ENCODE data around the gene TBRG1. TPM values are rescaled to one million over a fixed set of nuclear protein-coding genes. Genes with fewer than 3 reads are reported as not detected.

TBRG1 gene
- total and polyA plus RNA-seq, 2 donors from 2014 or later: 23.3 to 35.6 TPM

DNA sequence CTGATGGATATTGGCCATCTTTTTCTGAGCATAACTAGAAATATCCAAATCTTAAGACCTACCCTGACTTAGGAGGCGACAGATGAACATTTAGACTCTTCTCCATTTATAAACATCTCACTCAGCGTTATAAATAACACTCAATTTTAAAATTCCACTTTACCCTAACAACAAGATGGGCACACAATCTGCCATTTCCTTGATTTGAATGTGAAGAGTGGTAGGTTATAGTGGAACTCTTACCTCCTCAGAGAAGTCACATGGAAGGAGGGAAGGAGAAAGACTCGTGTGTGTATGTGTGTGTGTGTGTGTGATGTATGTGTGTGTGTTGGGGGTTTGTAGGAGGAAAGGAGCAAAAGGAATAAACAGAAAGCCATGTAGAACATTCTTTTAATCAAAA lies 35.8 kb downstream of the TBRG1 start:
- H3K9ac ChIP-seq (ENCODE audit: low read length in 3 of 3): no peak overlapping the region
- TF ChIP-seq, protein P1, sequence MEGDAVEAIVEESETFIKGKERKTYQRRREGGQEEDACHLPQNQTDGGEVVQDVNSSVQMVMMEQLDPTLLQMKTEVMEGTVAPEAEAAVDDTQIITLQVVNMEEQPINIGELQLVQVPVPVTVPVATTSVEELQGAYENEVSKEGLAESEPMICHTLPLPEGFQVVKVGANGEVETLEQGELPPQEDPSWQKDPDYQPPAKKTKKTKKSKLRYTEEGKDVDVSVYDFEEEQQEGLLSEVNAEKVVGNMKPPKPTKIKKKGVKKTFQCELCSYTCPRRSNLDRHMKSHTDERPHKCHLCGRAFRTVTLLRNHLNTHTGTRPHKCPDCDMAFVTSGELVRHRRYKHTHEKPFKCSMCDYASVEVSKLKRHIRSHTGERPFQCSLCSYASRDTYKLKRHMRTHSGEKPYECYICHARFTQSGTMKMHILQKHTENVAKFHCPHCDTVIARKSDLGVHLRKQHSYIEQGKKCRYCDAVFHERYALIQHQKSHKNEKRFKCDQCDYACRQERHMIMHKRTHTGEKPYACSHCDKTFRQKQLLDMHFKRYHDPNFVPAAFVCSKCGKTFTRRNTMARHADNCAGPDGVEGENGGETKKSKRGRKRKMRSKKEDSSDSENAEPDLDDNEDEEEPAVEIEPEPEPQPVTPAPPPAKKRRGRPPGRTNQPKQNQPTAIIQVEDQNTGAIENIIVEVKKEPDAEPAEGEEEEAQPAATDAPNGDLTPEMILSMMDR (IDR thresholded peaks at IDR 0.05; ENCODE audit: borderline replicate concordance, extremely low read depth, insufficient read depth): no peak
- H3K4me3 ChIP-seq (ENCODE audit: low read length in 3 of 3): no peak overlapping the region
- no peak for FAIRE-seq
- H3K27ac ChIP-seq (ENCODE audit: low read depth in 2 of 2, low read length in 2 of 2): no peak overlapping the region
- H3K9me3 ChIP-seq (ENCODE audit: control insufficient read depth in 2 of 3, insufficient read depth in 1 of 3, low read length in 3 of 3): no peaks in the 10 kb centered on the region
- no peaks in the 10 kb centered on the region for H3K4me1 ChIP-seq (ENCODE audit: control insufficient read depth in 2 of 3, insufficient read depth in 2 of 3, low read depth in 1 of 3, low read length in 3 of 3)
- intact Hi-C loops (cut with DNase I): no loop called here
- peaks cover 0 to 5% (median 3%) of the 10 kb centered on the region in 3 donors for H3K36me3 ChIP-seq (ENCODE audit: control insufficient read depth in 2 of 3, insufficient read depth in 3 of 3, low read length in 3 of 3)
- H3K27me3 ChIP-seq (ENCODE audit: control insufficient read depth, insufficient read depth, low read length): no peaks in the 10 kb centered on the region
- DNase-seq: no peak

DNA sequence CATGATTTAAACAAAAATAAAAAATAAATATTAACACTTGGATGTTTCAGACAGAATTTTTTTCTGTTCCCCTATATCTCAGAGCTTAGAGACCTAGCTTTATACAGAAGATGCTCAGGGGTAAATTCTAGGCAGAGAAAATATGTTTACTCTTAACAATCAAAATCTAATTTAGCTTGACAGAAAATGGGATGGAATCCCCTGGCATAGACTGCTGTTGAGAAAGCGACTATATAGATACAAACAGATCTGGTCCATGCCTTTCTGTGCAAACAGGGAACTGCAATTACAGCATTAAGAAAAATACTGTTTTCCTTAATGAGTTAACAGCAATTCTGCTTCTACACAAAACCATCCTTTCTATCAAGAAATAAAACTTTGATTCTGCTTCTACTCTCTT lies 36.3 kb downstream of the TBRG1 start:
- H3K27ac ChIP-seq (ENCODE audit: low read depth in 2 of 2, low read length in 2 of 2): no peak overlapping the region
- intact Hi-C loops (cut with DNase I): no loop called here
- DNase-seq: no peak
- TF ChIP-seq, protein P1 (IDR thresholded peaks at IDR 0.05; ENCODE audit: borderline replicate concordance, extremely low read depth, insufficient read depth): no peak
- H3K36me3 ChIP-seq (ENCODE audit: control insufficient read depth in 2 of 3, insufficient read depth in 3 of 3, low read length in 3 of 3): peaks cover 0 to 3% (median 3%) of the 10 kb centered on the region in 3 donors
- no peak overlapping the region for H3K9ac ChIP-seq (ENCODE audit: low read length in 3 of 3)
- no peaks in the 10 kb centered on the region for H3K27me3 ChIP-seq (ENCODE audit: control insufficient read depth, insufficient read depth, low read length)
- no peak for FAIRE-seq
- no peak overlapping the region for H3K4me3 ChIP-seq (ENCODE audit: low read length in 3 of 3)
- H3K4me1 ChIP-seq (ENCODE audit: control insufficient read depth in 2 of 3, insufficient read depth in 2 of 3, low read depth in 1 of 3, low read length in 3 of 3): no peaks in the 10 kb centered on the region
- no peaks in the 10 kb centered on the region for H3K9me3 ChIP-seq (ENCODE audit: control insufficient read depth in 2 of 3, insufficient read depth in 1 of 3, low read length in 3 of 3)

DNA sequence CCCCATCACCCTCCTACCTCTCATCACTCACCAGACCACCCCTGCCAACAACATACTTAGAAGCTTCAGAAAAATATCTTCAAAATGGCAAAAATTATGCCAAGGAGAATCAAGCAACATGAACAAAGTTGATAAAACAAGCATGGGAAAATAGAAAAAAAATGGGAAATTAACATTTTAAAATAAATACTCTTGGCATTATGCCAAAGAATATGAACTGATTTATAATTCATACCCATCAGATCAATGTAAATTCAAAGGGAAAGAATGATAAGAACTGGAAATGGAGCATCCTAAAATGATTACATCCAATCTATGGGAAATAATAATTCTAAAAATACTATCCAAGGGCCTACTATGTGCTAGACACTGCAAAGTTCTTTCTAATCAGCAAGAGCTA lies 38.9 kb downstream of the TBRG1 start:
- no peak overlapping the region for H3K9ac ChIP-seq (ENCODE audit: low read length in 3 of 3)
- no peaks in the 10 kb centered on the region for H3K4me1 ChIP-seq (ENCODE audit: control insufficient read depth in 2 of 3, insufficient read depth in 2 of 3, low read depth in 1 of 3, low read length in 3 of 3)
- intact Hi-C loops (cut with DNase I): loop anchor here (10.0 kb wide), 1 partner anchor 173 kb away; no protein-coding TSS in a partner anchor
- H3K4me3 ChIP-seq (ENCODE audit: low read length in 3 of 3): no peak overlapping the region
- no peak for DNase-seq
- no peaks in the 10 kb centered on the region for H3K9me3 ChIP-seq (ENCODE audit: control insufficient read depth in 2 of 3, insufficient read depth in 1 of 3, low read length in 3 of 3)
- H3K27ac ChIP-seq (ENCODE audit: low read depth in 2 of 2, low read length in 2 of 2): no peak overlapping the region
- H3K27me3 ChIP-seq (ENCODE audit: control insufficient read depth, insufficient read depth, low read length): no peaks in the 10 kb centered on the region
- H3K36me3 ChIP-seq (ENCODE audit: control insufficient read depth in 2 of 3, insufficient read depth in 3 of 3, low read length in 3 of 3): peaks cover 0 to 6% (median 3%) of the 10 kb centered on the region in 3 donors
- TF ChIP-seq, protein P1 (IDR thresholded peaks at IDR 0.05; ENCODE audit: borderline replicate concordance, extremely low read depth, insufficient read depth): no peak
- no peak for FAIRE-seq

DNA sequence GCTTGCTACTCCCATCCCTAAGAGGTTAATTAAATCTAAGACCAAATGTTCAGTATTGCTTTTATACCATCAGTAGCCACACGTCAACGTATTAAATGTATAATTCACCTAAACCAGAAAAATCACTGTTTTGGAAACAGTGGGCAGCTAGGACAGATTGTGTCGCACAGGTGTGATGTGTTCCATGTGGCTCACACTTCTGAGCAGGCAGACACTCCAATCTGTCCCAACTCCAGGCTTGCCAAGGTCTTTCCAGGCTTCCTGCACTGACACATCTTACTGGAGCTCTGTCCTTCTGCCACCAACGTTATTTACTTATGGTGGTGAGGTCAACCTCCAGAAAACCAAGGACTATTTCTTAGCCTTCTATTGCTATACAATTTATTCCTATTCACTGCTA lies 39.4 kb downstream of the TBRG1 start:
- no peak overlapping the region for H3K9ac ChIP-seq (ENCODE audit: low read length in 3 of 3)
- DNase-seq (no peak), FAIRE-seq (no peak)
- H3K27me3 ChIP-seq (ENCODE audit: control insufficient read depth, insufficient read depth, low read length): no peaks in the 10 kb centered on the region
- H3K27ac ChIP-seq (ENCODE audit: low read depth in 2 of 2, low read length in 2 of 2): no peak overlapping the region
- TF ChIP-seq, protein P1 (IDR thresholded peaks at IDR 0.05; ENCODE audit: borderline replicate concordance, extremely low read depth, insufficient read depth): no peak
- peaks cover 0 to 7% (median under 1%) of the 10 kb centered on the region in 3 donors for H3K36me3 ChIP-seq (ENCODE audit: control insufficient read depth in 2 of 3, insufficient read depth in 3 of 3, low read length in 3 of 3)
- intact Hi-C loops (cut with DNase I): loop anchor here (10.0 kb wide), 1 partner anchor 173 kb away; no protein-coding TSS in a partner anchor
- no peak overlapping the region for H3K4me3 ChIP-seq (ENCODE audit: low read length in 3 of 3)
- no peaks in the 10 kb centered on the region for H3K9me3 ChIP-seq (ENCODE audit: control insufficient read depth in 2 of 3, insufficient read depth in 1 of 3, low read length in 3 of 3)
- no peaks in the 10 kb centered on the region for H3K4me1 ChIP-seq (ENCODE audit: control insufficient read depth in 2 of 3, insufficient read depth in 2 of 3, low read depth in 1 of 3, low read length in 3 of 3)

Data from kidney (tissue), 14 donors.